ENCODE measurements around the gene PROM1. TPM values are rescaled to one million over a fixed set of nuclear protein-coding genes. Genes with fewer than 3 reads are reported as not detected.

Gene PROM1, protein sequence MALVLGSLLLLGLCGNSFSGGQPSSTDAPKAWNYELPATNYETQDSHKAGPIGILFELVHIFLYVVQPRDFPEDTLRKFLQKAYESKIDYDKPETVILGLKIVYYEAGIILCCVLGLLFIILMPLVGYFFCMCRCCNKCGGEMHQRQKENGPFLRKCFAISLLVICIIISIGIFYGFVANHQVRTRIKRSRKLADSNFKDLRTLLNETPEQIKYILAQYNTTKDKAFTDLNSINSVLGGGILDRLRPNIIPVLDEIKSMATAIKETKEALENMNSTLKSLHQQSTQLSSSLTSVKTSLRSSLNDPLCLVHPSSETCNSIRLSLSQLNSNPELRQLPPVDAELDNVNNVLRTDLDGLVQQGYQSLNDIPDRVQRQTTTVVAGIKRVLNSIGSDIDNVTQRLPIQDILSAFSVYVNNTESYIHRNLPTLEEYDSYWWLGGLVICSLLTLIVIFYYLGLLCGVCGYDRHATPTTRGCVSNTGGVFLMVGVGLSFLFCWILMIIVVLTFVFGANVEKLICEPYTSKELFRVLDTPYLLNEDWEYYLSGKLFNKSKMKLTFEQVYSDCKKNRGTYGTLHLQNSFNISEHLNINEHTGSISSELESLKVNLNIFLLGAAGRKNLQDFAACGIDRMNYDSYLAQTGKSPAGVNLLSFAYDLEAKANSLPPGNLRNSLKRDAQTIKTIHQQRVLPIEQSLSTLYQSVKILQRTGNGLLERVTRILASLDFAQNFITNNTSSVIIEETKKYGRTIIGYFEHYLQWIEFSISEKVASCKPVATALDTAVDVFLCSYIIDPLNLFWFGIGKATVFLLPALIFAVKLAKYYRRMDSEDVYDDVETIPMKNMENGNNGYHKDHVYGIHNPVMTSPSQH
- polyA plus RNA-seq (2013) = 241 TPM

DNA sequence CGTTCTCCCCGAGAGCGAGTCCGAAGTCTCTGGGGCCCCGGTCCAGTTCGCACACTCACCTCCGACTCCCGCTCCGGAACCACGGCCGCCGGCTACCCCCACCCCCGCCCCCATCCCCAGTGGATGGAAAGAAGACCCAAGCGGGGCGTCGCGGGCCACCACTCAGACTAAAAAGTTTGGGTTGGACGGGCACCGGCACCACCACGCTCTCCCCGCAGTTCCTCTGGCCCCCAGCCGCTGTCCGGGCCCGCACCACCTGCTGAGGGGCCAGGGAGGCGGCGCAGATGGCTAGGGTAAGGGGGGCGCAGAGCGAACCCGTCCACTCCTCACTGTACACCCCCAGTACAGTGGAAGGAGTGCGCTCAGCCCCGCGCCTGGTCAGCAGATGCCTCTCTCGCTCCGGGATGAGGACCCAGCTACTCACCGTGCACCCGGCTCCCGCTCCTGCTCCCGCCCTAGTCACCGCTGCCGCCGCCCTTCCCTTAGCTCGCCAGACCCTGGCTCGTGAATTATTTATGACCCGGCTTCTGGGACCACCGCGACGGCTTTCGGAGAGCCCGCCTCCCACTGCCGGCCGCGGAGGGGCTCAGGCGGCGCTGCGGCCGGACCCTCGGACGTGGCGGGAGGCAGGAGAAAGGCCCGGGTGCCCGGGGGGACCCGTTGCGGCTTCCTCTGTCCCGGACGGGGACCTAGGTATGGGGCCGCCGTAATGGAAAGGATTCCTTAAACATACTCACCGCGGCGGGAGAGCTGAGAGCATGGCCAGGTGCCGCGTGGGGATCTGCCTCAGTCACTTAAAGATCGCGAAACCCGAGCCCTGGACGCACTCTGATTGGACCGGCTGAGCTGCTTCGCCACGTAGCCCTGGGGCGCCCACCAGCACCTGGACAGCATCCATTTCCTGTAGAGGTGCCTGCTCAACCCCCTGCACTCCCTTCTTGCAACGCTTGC is at the start of gene PROM1:
Gene PROM1, minus strand, starts transcription at position 783 of the 951 bp plus-strand sequence. CDS start 8,117 bp downstream, outside the sequence.
- no peaks in the 10 kb centered on the region for H3K27me3 ChIP-seq (replicated peaks in 2 of 5; ENCODE audit: control insufficient read depth in 4 of 5, insufficient read depth in 5 of 5, low read length in 4 of 5)
- DNase-seq = peak; percentile 48 to 92 (median 88)
- ChIA-PET POLR2A (interaction anchor here (0.5 to 2.1 kb wide), 3 partner anchors 27 to 55 kb away, joined by 3 to 9 read pairs (median 5); no protein-coding TSS in a partner anchor), CTCF (interaction anchor here (0.7 to 6.7 kb wide), 13 partner anchors 14 to 82 kb away, joined by 3 to 28 read pairs (median 4); no protein-coding TSS in a partner anchor)
- no peaks in the 10 kb centered on the region for H3K9me3 ChIP-seq (ENCODE audit: control extremely low read depth in 1 of 5, control insufficient read depth in 4 of 5, insufficient read depth in 2 of 5, low read depth in 1 of 5, low read length in 4 of 5)
- 0% methylated on average over 72 of the region's 81 CpGs for WGBS (ENCODE audit: insufficient coverage)
- H3K4me3 ChIP-seq (ENCODE audit: control insufficient read depth in 1 of 7, extremely low read depth in 1 of 7, insufficient read depth in 4 of 7, low read depth in 2 of 7, low read length in 6 of 7) = peak within 1 kb of the TSS; percentile 65 to 99 (median 92)
- H3K27ac ChIP-seq (ENCODE audit: insufficient read depth in 1 of 2, low read depth in 1 of 2, low read length in 2 of 2, poor library complexity in 1 of 2, severe bottlenecking in 2 of 2) = peak within 1 kb of the TSS; percentile 66 to 82
- H3K4me1 ChIP-seq (ENCODE audit: control extremely low read depth in 1 of 4, control insufficient read depth in 4 of 4, insufficient read depth in 4 of 4, low read length in 3 of 4) = peaks cover 2 to 55% (median 48%) of the 10 kb centered on the region in 4 experiments
- peaks cover 0 to 13% (median under 1%) of the 10 kb centered on the region in 4 experiments for H3K36me3 ChIP-seq (ENCODE audit: control insufficient read depth in 4 of 4, insufficient read depth in 4 of 4, low read length in 3 of 4)

DNA sequence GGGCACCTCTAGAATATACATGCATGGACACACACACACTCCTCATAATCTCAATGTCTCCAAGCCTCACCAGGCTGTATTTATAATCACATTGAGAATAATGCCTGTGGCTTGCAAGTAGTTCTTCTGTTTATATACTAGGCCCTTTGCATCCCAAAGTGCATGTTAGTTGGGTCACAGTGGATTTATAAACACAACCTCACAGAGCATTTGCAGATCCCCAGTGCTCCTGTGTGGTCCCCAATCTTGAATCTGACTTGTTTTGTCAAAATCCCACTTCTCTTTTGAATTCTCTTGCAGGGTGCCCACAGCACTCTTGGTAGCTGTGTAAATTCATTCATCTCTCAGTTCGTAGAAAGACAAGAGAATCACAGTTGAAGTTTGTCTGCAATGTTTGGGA is 49.6 kb upstream of the PROM1 start:
- H3K36me3 ChIP-seq (ENCODE audit: control insufficient read depth in 4 of 4, insufficient read depth in 4 of 4, low read length in 3 of 4) = no peaks in the 10 kb centered on the region
- H3K4me1 ChIP-seq (ENCODE audit: control extremely low read depth in 1 of 4, control insufficient read depth in 4 of 4, insufficient read depth in 4 of 4, low read length in 3 of 4) = no peaks in the 10 kb centered on the region
- H3K4me3 ChIP-seq (ENCODE audit: control insufficient read depth in 1 of 7, extremely low read depth in 1 of 7, insufficient read depth in 4 of 7, low read depth in 2 of 7, low read length in 6 of 7) = no peak overlapping the region
- H3K9me3 ChIP-seq (ENCODE audit: control extremely low read depth in 1 of 5, control insufficient read depth in 4 of 5, insufficient read depth in 2 of 5, low read depth in 1 of 5, low read length in 4 of 5) = peaks cover 0 to 12% (median 2%) of the 10 kb centered on the region in 5 experiments
- H3K27ac ChIP-seq (ENCODE audit: insufficient read depth in 1 of 2, low read depth in 1 of 2, low read length in 2 of 2, poor library complexity in 1 of 2, severe bottlenecking in 2 of 2) = no peak overlapping the region
- ChIA-PET POLR2A (no interaction called here), CTCF (no interaction called here)
- H3K27me3 ChIP-seq (replicated peaks in 2 of 5; ENCODE audit: control insufficient read depth in 4 of 5, insufficient read depth in 5 of 5, low read length in 4 of 5) = no peaks in the 10 kb centered on the region
- DNase-seq = no peak
- no CpG with 5 or more reads among the region's 1 CpG for WGBS (ENCODE audit: insufficient coverage)

DNA sequence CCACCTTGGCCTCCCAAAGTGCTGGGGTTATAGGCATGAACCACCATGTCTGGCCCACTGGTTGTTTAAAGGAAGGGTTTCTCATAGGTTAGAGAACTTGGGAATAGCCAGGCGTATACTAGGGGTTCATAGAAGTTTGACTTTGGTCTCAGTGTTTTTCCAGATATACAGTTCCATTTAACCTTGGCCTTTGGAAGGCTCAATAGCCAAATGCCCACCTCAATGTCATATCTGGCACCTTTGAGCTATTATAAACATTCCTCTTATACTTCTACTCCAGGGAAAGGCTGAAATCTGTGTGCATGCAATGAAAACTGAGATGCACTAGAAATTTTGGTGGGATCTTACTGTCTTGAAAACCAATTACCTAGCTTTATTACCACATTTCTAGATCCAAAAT is 47.5 kb upstream of the PROM1 start:
- Histone ChIP-seq H3K27ac (ENCODE audit: insufficient read depth in 1 of 2, low read depth in 1 of 2, low read length in 2 of 2, poor library complexity in 1 of 2, severe bottlenecking in 2 of 2) (no peak overlapping the region), H3K4me3 (ENCODE audit: control insufficient read depth in 1 of 7, extremely low read depth in 1 of 7, insufficient read depth in 4 of 7, low read depth in 2 of 7, low read length in 6 of 7) (no peak overlapping the region), H3K27me3 (replicated peaks in 2 of 5; ENCODE audit: control insufficient read depth in 4 of 5, insufficient read depth in 5 of 5, low read length in 4 of 5) (no peaks in the 10 kb centered on the region), H3K9me3 (ENCODE audit: control extremely low read depth in 1 of 5, control insufficient read depth in 4 of 5, insufficient read depth in 2 of 5, low read depth in 1 of 5, low read length in 4 of 5) (peaks cover 0 to 10% (median 2%) of the 10 kb centered on the region in 5 experiments), H3K36me3 (ENCODE audit: control insufficient read depth in 4 of 4, insufficient read depth in 4 of 4, low read length in 3 of 4) (no peaks in the 10 kb centered on the region), H3K4me1 (ENCODE audit: control extremely low read depth in 1 of 4, control insufficient read depth in 4 of 4, insufficient read depth in 4 of 4, low read length in 3 of 4) (no peaks in the 10 kb centered on the region)
- DNase-seq = no peak
- ChIA-PET POLR2A (interaction anchor here (0.7 kb wide), 2 partner anchors 65 to 424 kb away, joined by 6 to 11 read pairs; no protein-coding TSS in a partner anchor), CTCF (interaction anchor here (2.5 kb wide), 1 partner anchor 10 kb away, joined by 9 read pairs; no protein-coding TSS in a partner anchor)
- no CpG with 5 or more reads among the region's 1 CpG for WGBS (ENCODE audit: insufficient coverage)

DNA sequence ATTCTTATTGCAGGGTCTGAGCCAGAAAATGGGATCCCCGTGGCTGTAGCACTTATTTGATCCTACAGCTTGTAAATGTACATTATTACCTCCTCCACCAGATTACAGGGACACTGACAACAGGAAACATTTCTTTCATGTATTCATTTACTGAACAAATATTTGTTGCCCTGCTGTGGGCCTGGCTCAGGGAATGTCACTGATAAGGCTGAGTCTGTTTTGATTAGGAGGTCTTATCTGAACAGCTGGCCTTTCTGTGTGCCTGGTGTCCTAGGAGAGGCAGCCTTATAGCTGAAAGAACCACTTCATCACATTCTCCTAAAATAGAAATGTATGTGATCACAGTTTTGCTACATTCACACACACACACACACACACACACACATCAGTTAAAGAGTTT is 45.5 kb upstream of the PROM1 start:
- Histone ChIP-seq H3K9me3 (ENCODE audit: control extremely low read depth in 1 of 5, control insufficient read depth in 4 of 5, insufficient read depth in 2 of 5, low read depth in 1 of 5, low read length in 4 of 5) (no peaks in the 10 kb centered on the region), H3K36me3 (ENCODE audit: control insufficient read depth in 4 of 4, insufficient read depth in 4 of 4, low read length in 3 of 4) (no peaks in the 10 kb centered on the region), H3K4me1 (ENCODE audit: control extremely low read depth in 1 of 4, control insufficient read depth in 4 of 4, insufficient read depth in 4 of 4, low read length in 3 of 4) (peaks cover 0 to 16% (median 6%) of the 10 kb centered on the region in 4 experiments), H3K27ac (ENCODE audit: insufficient read depth in 1 of 2, low read depth in 1 of 2, low read length in 2 of 2, poor library complexity in 1 of 2, severe bottlenecking in 2 of 2) (no peak overlapping the region), H3K27me3 (replicated peaks in 2 of 5; ENCODE audit: control insufficient read depth in 4 of 5, insufficient read depth in 5 of 5, low read length in 4 of 5) (no peaks in the 10 kb centered on the region), H3K4me3 (ENCODE audit: control insufficient read depth in 1 of 7, extremely low read depth in 1 of 7, insufficient read depth in 4 of 7, low read depth in 2 of 7, low read length in 6 of 7) (no peak overlapping the region)
- no peak for DNase-seq
- POLR2A ChIA-PET = no interaction called here
- 100% methylated on average over 1 of the region's 1 CpG for WGBS (ENCODE audit: insufficient coverage)
- CTCF ChIA-PET = interaction anchor here (0.7 to 2.5 kb wide), 6 partner anchors 12 to 51 kb away, joined by 3 to 9 read pairs (median 3); partner anchors contain the start of gene PROM1

DNA sequence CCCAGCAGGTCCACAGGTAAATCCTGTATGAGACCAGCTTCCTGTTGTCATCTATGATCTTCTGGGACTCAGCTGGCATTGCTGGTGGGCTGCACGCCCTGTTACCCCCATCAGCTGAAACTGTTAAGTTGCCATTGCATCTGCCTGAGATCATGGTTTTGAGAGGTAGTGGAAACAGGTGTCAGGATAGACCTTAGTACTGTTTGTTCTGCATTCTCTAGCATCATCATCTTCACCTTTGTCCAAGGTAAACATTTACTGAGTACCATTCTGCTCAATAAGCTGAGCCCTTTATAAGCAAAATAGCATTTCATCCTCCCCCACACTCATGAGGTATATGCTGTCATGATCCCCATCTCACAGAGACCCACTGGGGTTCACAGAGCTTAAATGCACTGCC is 42.9 kb upstream of the PROM1 start:
- H3K4me1 ChIP-seq (ENCODE audit: control extremely low read depth in 1 of 4, control insufficient read depth in 4 of 4, insufficient read depth in 4 of 4, low read length in 3 of 4) = peaks cover 20 to 42% (median 27%) of the 10 kb centered on the region in 4 experiments
- H3K9me3 ChIP-seq (ENCODE audit: control extremely low read depth in 1 of 5, control insufficient read depth in 4 of 5, insufficient read depth in 2 of 5, low read depth in 1 of 5, low read length in 4 of 5) = no peaks in the 10 kb centered on the region
- ChIA-PET POLR2A (no interaction called here), CTCF (interaction anchor here (0.9 to 1.0 kb wide), 3 partner anchors 11 to 138 kb away, joined by 3 read pairs; no protein-coding TSS in a partner anchor)
- no peaks in the 10 kb centered on the region for H3K36me3 ChIP-seq (ENCODE audit: control insufficient read depth in 4 of 4, insufficient read depth in 4 of 4, low read length in 3 of 4)
- no peaks in the 10 kb centered on the region for H3K27me3 ChIP-seq (replicated peaks in 2 of 5; ENCODE audit: control insufficient read depth in 4 of 5, insufficient read depth in 5 of 5, low read length in 4 of 5)
- no peak for DNase-seq
- H3K4me3 ChIP-seq (ENCODE audit: control insufficient read depth in 1 of 7, extremely low read depth in 1 of 7, insufficient read depth in 4 of 7, low read depth in 2 of 7, low read length in 6 of 7) = no peak overlapping the region
- 100% methylated on average over 1 of the region's 1 CpG for WGBS (ENCODE audit: insufficient coverage)
- no peak overlapping the region for H3K27ac ChIP-seq (ENCODE audit: insufficient read depth in 1 of 2, low read depth in 1 of 2, low read length in 2 of 2, poor library complexity in 1 of 2, severe bottlenecking in 2 of 2)

All from common myeloid progenitor, CD34-positive (primary cell).